ENCODE data around the gene TDRD3.

- no peak for TF ChIP-seq CTCF (conservative IDR thresholded peaks at IDR 0.05; ENCODE audit: low read depth in 2 of 2)
- TF ChIP-seq STAT1 (IDR thresholded peaks at IDR 0.05; ENCODE audit: unreplicated experiment) = no peak
- TF ChIP-seq NANOG (IDR thresholded peaks at IDR 0.05; ENCODE audit: borderline replicate concordance) = no peak
- no peak for TF ChIP-seq POLR2AphosphoS5 (IDR thresholded peaks at IDR 0.05; ENCODE audit: low read depth)
- no peak for TF ChIP-seq REST (IDR thresholded peaks at IDR 0.05; ENCODE audit: unreplicated experiment)
- TF ChIP-seq EZH2 (IDR thresholded peaks at IDR 0.05; ENCODE audit: low read depth, unreplicated experiment) = no peak
- TF ChIP-seq ZNF114 (CRISPR knock-in tag; IDR thresholded peaks at IDR 0.05) = no peak
Observed at GRCh38 chr13:60426075-60426474, 29.1 kb downstream of the TDRD3 start.

All from GM23338 (cell line).